Measurements from ENCODE around the gene PFKL. TPM values are rescaled to one million over a fixed set of nuclear protein-coding genes. Genes with fewer than 3 reads are reported as not detected.

Gene PFKL
- total RNA-seq, 1 experiment from 2014 or later: 67.5 TPM

- Histone ChIP-seq H4K20me1 (ENCODE audit: insufficient read depth) (no peaks in the 10 kb centered on the region), H3K79me2 (ENCODE audit: low read depth) (no peaks in the 10 kb centered on the region), H3K4me2 (no peak overlapping the region), H3K9me2 (ENCODE audit: insufficient read depth) (no peaks in the 10 kb centered on the region), H3K4me3 (no peak overlapping the region), H2AFZ (no peak overlapping the region), H3K27me3 (ENCODE audit: insufficient read depth, low read depth) (no peaks in the 10 kb centered on the region), H3K4me1 (replicated peaks; ENCODE audit: insufficient read depth) (no peaks in the 10 kb centered on the region), H3K9me3 (ENCODE audit: insufficient read depth, low read depth) (no peaks in the 10 kb centered on the region), H3K36me3 (ENCODE audit: low read depth) (no peaks in the 10 kb centered on the region), H3F3A (ENCODE audit: insufficient read depth, low read depth) (no peaks in the 10 kb centered on the region), H3K27ac (no peak overlapping the region)
- ChIA-PET CTCF (no interaction called here), POLR2A (ENCODE audit: unreplicated experiment) (no interaction called here)
- intact Hi-C loops (cut with micrococcal nuclease; ENCODE audit: unreplicated experiment): no loop called here
- DNase-seq: no peak
- TF ChIP-seq CTCF (conservative IDR thresholded peaks at IDR 0.05): no peak
- TF ChIP-seq EZH2 (IDR thresholded peaks at IDR 0.05; ENCODE audit: low read depth): no peak
- BruUV-seq (replicated peaks): no TSS peak
These were observed 19.7 kb downstream of the PFKL start for GRCh38 chr21:44319407-44320065.

- H3K27me3 ChIP-seq (ENCODE audit: insufficient read depth, low read depth): no peaks in the 10 kb centered on the region
- H3K4me1 ChIP-seq (replicated peaks; ENCODE audit: insufficient read depth): no peaks in the 10 kb centered on the region
- no peaks in the 10 kb centered on the region for H3K9me3 ChIP-seq (ENCODE audit: insufficient read depth, low read depth)
- no TSS peak for BruUV-seq (replicated peaks)
- H3K9me2 ChIP-seq (ENCODE audit: insufficient read depth): no peaks in the 10 kb centered on the region
- ChIA-PET CTCF (no interaction called here), POLR2A (ENCODE audit: unreplicated experiment) (no interaction called here)
- TF ChIP-seq EZH2 (IDR thresholded peaks at IDR 0.05; ENCODE audit: low read depth) (no peak), CTCF (conservative IDR thresholded peaks at IDR 0.05) (no peak)
- no peaks in the 10 kb centered on the region for H4K20me1 ChIP-seq (ENCODE audit: insufficient read depth)
- H3F3A ChIP-seq (ENCODE audit: insufficient read depth, low read depth): no peaks in the 10 kb centered on the region
- H3K27ac ChIP-seq: no peak overlapping the region
- no peak overlapping the region for H3K4me2 ChIP-seq
- H2AFZ ChIP-seq: no peak overlapping the region
- H3K79me2 ChIP-seq (ENCODE audit: low read depth): no peaks in the 10 kb centered on the region
- H3K4me3 ChIP-seq: no peak overlapping the region
- intact Hi-C loops (cut with micrococcal nuclease; ENCODE audit: unreplicated experiment): no loop called here
- no peaks in the 10 kb centered on the region for H3K36me3 ChIP-seq (ENCODE audit: low read depth)
- no peak for DNase-seq
These were observed 21.0 kb downstream of the PFKL start for GRCh38 chr21:44320847-44321246.

GRCh38 chr21:44321846-44322450 is 22.1 kb downstream of the PFKL start:
- H3K4me1 ChIP-seq (replicated peaks; ENCODE audit: insufficient read depth): no peaks in the 10 kb centered on the region
- BruUV-seq (replicated peaks): no TSS peak
- no peak for DNase-seq
- intact Hi-C loops (cut with micrococcal nuclease; ENCODE audit: unreplicated experiment): no loop called here
- H2AFZ ChIP-seq: no peak overlapping the region
- H3K27me3 ChIP-seq (ENCODE audit: insufficient read depth, low read depth): no peaks in the 10 kb centered on the region
- H3K36me3 ChIP-seq (ENCODE audit: low read depth): no peaks in the 10 kb centered on the region
- H3K9me2 ChIP-seq (ENCODE audit: insufficient read depth): no peaks in the 10 kb centered on the region
- H3K4me3 ChIP-seq: no peak overlapping the region
- H3K9me3 ChIP-seq (ENCODE audit: insufficient read depth, low read depth): no peaks in the 10 kb centered on the region
- no peak overlapping the region for H3K4me2 ChIP-seq
- CTCF ChIA-PET: no interaction called here
- H4K20me1 ChIP-seq (ENCODE audit: insufficient read depth): no peaks in the 10 kb centered on the region
- H3K27ac ChIP-seq: no peak overlapping the region
- POLR2A ChIA-PET (ENCODE audit: unreplicated experiment): no interaction called here
- TF ChIP-seq CTCF (conservative IDR thresholded peaks at IDR 0.05) (no peak), EZH2 (IDR thresholded peaks at IDR 0.05; ENCODE audit: low read depth) (no peak)
- no peaks in the 10 kb centered on the region for H3K79me2 ChIP-seq (ENCODE audit: low read depth)
- H3F3A ChIP-seq (ENCODE audit: insufficient read depth, low read depth): no peaks in the 10 kb centered on the region

All from PC-9 (cell line).